IMR-90 (cell line): ENCODE data around the gene EYS. TPM values are rescaled to one million over a fixed set of nuclear protein-coding genes. Genes with fewer than 3 reads are reported as not detected.

ENCODE experiments used
- ATAC-seq: fragments of 200-7000 bp; cut with Tn5 transposase; 2 replicates; pipeline ENCODE4 v1.9.1; 2020; ENCODE audit warnings: low read depth, mild to moderate bottlenecking, moderate library complexity
- BruUV-seq: library from RNA; stranded (reverse); fragments of 400-500 nt; replicated peaks from 2 replicates; lab custom pipeline; 2021; lab: Mats Ljungman, UMichigan
- CTCF ChIA-PET: fragments of 300-600 bp; formaldehyde crosslinking; extraction: SDS; loops from one replicate; lab custom pipeline; 2021; ENCODE audit warnings: antibody characterized with exemption; lab: Yijun Ruan, JAX
- POLR2A ChIA-PET: fragments of 300-600 bp; sonication (Branson Sonifier 250); formaldehyde crosslinking; loops from one replicate; lab custom pipeline; 2022; ENCODE audit warnings: antibody characterized with exemption; ENCODE audit not compliant: unreplicated experiment; lab: Charles Lee
- DNase-seq: peaks from one replicate; pipeline ENCODE4 v3.0.0; 2013
- H2AFZ ChIP-seq: replicated peaks from 2 replicates; pipeline ENCODE3; 2013; ENCODE audit warnings: low read length, mild to moderate bottlenecking; ENCODE audit not compliant: poor library complexity
- H2AK5ac ChIP-seq: 2 replicates; pipeline ENCODE4 v1.6.1; 2013; ENCODE audit warnings: low read depth, low read length, inconsistent platforms
- H2AK9ac ChIP-seq: replicated peaks from 2 replicates; pipeline ENCODE3; 2013; ENCODE audit warnings: mild to moderate bottlenecking, low read depth, low read length, moderate library complexity; ENCODE audit not compliant: poor library complexity
- H2BK120ac ChIP-seq: 2 replicates; pipeline ENCODE4 v1.6.1; 2013; ENCODE audit warnings: low read depth, low read length, inconsistent platforms
- H2BK15ac ChIP-seq: 3 replicates; pipeline ENCODE4 v1.6.1; 2013; ENCODE audit warnings: low read depth, low read length, inconsistent platforms
- H2BK20ac ChIP-seq: 2 replicates; pipeline ENCODE4 v1.6.1; 2013; ENCODE audit warnings: low read depth, mild to moderate bottlenecking, inconsistent platforms, low read length, moderate library complexity
- H2BK5ac ChIP-seq: 2 replicates; pipeline ENCODE4 v1.6.1; 2013; ENCODE audit warnings: mild to moderate bottlenecking, low read depth, low read length, inconsistent platforms; ENCODE audit not compliant: poor library complexity, severe bottlenecking
- H3K14ac ChIP-seq: replicated peaks from 2 replicates; pipeline ENCODE4 v1.6.1; 2013; ENCODE audit warnings: low read depth, low read length, inconsistent platforms
- H3K18ac ChIP-seq: 2 replicates; pipeline ENCODE4 v1.6.1; 2013; ENCODE audit warnings: low read depth, low read length, control low read depth
- H3K23ac ChIP-seq: 2 replicates; pipeline ENCODE4 v1.6.1; 2013; ENCODE audit warnings: low read depth, low read length, inconsistent platforms
- H3K27ac ChIP-seq: 2 replicates; pipeline ENCODE4 v1.5.1; 2013; ENCODE audit warnings: mild to moderate bottlenecking, control low read depth, low read length; ENCODE audit not compliant: insufficient read depth
- H3K27me3 ChIP-seq: 2 replicates; pipeline ENCODE4 v1.6.1; 2013; ENCODE audit warnings: low read length; ENCODE audit not compliant: control insufficient read depth, insufficient read depth
- H3K36me3 ChIP-seq: 2 replicates; pipeline ENCODE4 v1.6.1; 2013; ENCODE audit warnings: low read length, mixed read lengths; ENCODE audit not compliant: control insufficient read depth, insufficient read depth
- H3K4ac ChIP-seq: 2 replicates; pipeline ENCODE4 v1.6.1; 2013; ENCODE audit warnings: low read depth, low read length, inconsistent platforms
- H3K4me1 ChIP-seq: 2 replicates; pipeline ENCODE4 v1.6.1; 2013; ENCODE audit warnings: low read length, mixed read lengths; ENCODE audit not compliant: control insufficient read depth, insufficient read depth
- H3K4me2 ChIP-seq: 2 replicates; pipeline ENCODE4 v1.6.1; 2013; ENCODE audit warnings: low read depth, mild to moderate bottlenecking, control low read depth, low read length, moderate library complexity
- H3K4me3 ChIP-seq: 2 replicates; pipeline ENCODE4 v1.5.1; 2013; ENCODE audit warnings: low read depth, mild to moderate bottlenecking, control low read depth, low read length, moderate library complexity; ENCODE audit not compliant: insufficient read depth
- H3K56ac ChIP-seq: 2 replicates; pipeline ENCODE4 v1.6.1; 2013; ENCODE audit warnings: low read length, inconsistent platforms; ENCODE audit not compliant: insufficient read depth; ENCODE audit errors: extremely low read depth
- H3K79me1 ChIP-seq, 2 experiments: 2 replicates each; pipeline ENCODE4 v1.6.1; 2013; ENCODE audit warnings: low read length in 2 of 2, inconsistent platforms in 1 of 2, low read depth in 1 of 2
- H3K9ac ChIP-seq: 2 replicates; pipeline ENCODE4 v1.6.1; 2013; ENCODE audit warnings: low read depth, low read length, control low read depth
- H3K9me1 ChIP-seq: 2 replicates; pipeline ENCODE4 v1.6.1; 2013; ENCODE audit warnings: low read length, inconsistent platforms; ENCODE audit not compliant: insufficient read depth
- H3K9me3 ChIP-seq: 2 replicates; pipeline ENCODE4 v1.6.1; 2013; ENCODE audit warnings: low read length; ENCODE audit not compliant: control insufficient read depth, insufficient read depth
- H4K20me1 ChIP-seq: 2 replicates; pipeline ENCODE4 v1.6.1; 2013; ENCODE audit warnings: low read length, inconsistent platforms; ENCODE audit not compliant: insufficient read depth
- H4K5ac ChIP-seq: 2 replicates; pipeline ENCODE4 v1.6.1; 2013; ENCODE audit warnings: mild to moderate bottlenecking, low read depth, low read length, control low read depth
- H4K8ac ChIP-seq, 2 experiments: 2 replicates each; pipeline ENCODE4 v1.6.1; 2013; ENCODE audit warnings: low read depth in 2 of 2, low read length in 2 of 2, control low read depth in 1 of 2, inconsistent platforms in 1 of 2
- H4K91ac ChIP-seq: 2 replicates; pipeline ENCODE4 v1.6.1; 2013; ENCODE audit warnings: low read depth, low read length, inconsistent platforms; ENCODE audit not compliant: insufficient read depth
- BHLHE40 ChIP-seq: fragments of 150-350 bp; IDR thresholded peaks from 2 replicates; pipeline ENCODE4 v1.6.1; 2016; ENCODE audit warnings: mild to moderate bottlenecking, low read depth, low read length
- CHD1 ChIP-seq: IDR thresholded peaks from 2 replicates; pipeline ENCODE4 v1.6.1; 2012; ENCODE audit warnings: low read depth, low read length, improper control_type of control experiment
- MAZ ChIP-seq: IDR thresholded peaks from 2 replicates; pipeline ENCODE4 v1.6.1; 2012; ENCODE audit warnings: low read depth, mild to moderate bottlenecking, low read length, improper control_type of control experiment, moderate library complexity, borderline replicate concordance
- SMC3 ChIP-seq: fragments of 150-350 bp; IDR thresholded peaks from 2 replicates; pipeline ENCODE4 v1.6.1; 2016; ENCODE audit warnings: low read depth, mild to moderate bottlenecking, antibody characterized with exemption, low read length, moderate library complexity
- WGBS, 2 experiments: methylation state at CpG; one replicate each; pipeline versions ENCODE4 v1.1.5 to v1.1.7; 2013; ENCODE audit warnings: missing lambda C conversion rate in 2 of 2; ENCODE audit not compliant: insufficient read length in 1 of 2; ENCODE audit errors: extremely low coverage in 2 of 2; 5-methylcytosine and 5-hydroxymethylcytosine counted together
- dilution Hi-C: fragments of 300-500 bp; cut with HindIII; formaldehyde crosslinking; loops from one replicate; pipeline ENCODE4 v1.14.3; 2018; ENCODE audit warnings: low sequenced_read_pairs; ENCODE audit not compliant: unreplicated experiment
- in situ Hi-C: fragments of 300-500 bp; cut with MboI; formaldehyde crosslinking; loops from 3 replicates; pipeline ENCODE4 v1.14.3; 2019; ENCODE audit warnings: low sequenced_read_pairs, inconsistent platforms, mixed read lengths
- intact Hi-C: fragments of 100-400 bp; cut with micrococcal nuclease; formaldehyde crosslinking; loops from 2 replicates; pipeline ENCODE4 v1.10.0; 2022
- polyA plus RNA-seq, 3 experiments: library from polyadenylated mRNA; depleted of rRNA; stranded (reverse); fragments of >200 nt; gene quantifications; 2 replicates each; pipeline ENCODE4 v1.2.3, GENCODE V29; 2012; ENCODE audit warnings: low replicate concordance in 1 of 3
- total RNA-seq: library from RNA; depleted of rRNA; stranded (reverse); fragments of >200 nt; gene quantifications from 2 replicates; pipeline ENCODE4 v1.2.3, GENCODE V29; 2012
- TF ChIP-seq, protein P1 (sequence below): fragments of 150-350 bp; IDR thresholded peaks from 2 replicates; pipeline ENCODE4 v1.6.1; 2017; ENCODE audit warnings: mild to moderate bottlenecking, antibody characterized with exemption, low read length, low read depth

The EYS gene
- total and polyA plus RNA-seq, 2 of the 4 experiments (the other 2 are of a cell fraction): under 0.01 TPM; not detected in 1

DNA sequence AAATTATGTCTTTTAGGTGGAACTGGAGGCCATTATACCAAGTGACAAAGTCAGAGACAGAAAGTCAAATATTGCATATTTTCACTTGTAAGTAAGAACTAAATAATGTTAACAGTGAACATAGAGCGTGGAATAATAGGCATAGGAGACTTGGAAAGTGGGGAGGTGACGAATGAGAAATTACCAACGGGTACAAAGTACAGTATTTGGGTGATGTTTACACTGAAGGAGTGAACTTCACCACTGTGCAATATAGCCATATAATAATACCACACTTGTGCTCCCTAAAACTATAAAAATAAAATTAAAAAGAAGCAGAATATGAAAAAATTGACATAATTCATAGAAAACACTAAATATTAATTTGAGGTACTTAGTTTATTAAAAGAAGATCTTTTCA is 14.9 kb downstream of the EYS start:
- H4K5ac ChIP-seq: no peak overlapping the region
- H3K27me3 ChIP-seq: no peaks in the 10 kb centered on the region
- no peak overlapping the region for H3K27ac ChIP-seq
- no peak overlapping the region for H3K4me2 ChIP-seq
- H4K8ac ChIP-seq: no peak overlapping the region
- no peaks in the 10 kb centered on the region for H3K9me1 ChIP-seq
- H3K23ac ChIP-seq: no peak overlapping the region
- in situ Hi-C loops (no loop called here), dilution Hi-C loops (no loop called here), intact Hi-C loops (no loop called here)
- no peak overlapping the region for H3K18ac ChIP-seq
- no peaks in the 10 kb centered on the region for H3K9me3 ChIP-seq
- no peak overlapping the region for H3K14ac ChIP-seq
- H3K9ac ChIP-seq: no peak overlapping the region
- no peaks in the 10 kb centered on the region for H4K20me1 ChIP-seq
- no peaks in the 10 kb centered on the region for H3K79me1 ChIP-seq
- H3K4me3 ChIP-seq: no peak overlapping the region
- no peak overlapping the region for H2AFZ ChIP-seq
- no peak for TF ChIP-seq CHD1
- TF ChIP-seq SMC3: no peak
- no peak for TF ChIP-seq MAZ
- TF ChIP-seq, protein P1, sequence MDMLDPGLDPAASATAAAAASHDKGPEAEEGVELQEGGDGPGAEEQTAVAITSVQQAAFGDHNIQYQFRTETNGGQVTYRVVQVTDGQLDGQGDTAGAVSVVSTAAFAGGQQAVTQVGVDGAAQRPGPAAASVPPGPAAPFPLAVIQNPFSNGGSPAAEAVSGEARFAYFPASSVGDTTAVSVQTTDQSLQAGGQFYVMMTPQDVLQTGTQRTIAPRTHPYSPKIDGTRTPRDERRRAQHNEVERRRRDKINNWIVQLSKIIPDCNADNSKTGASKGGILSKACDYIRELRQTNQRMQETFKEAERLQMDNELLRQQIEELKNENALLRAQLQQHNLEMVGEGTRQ: no peak
- TF ChIP-seq BHLHE40: no peak
- no peak overlapping the region for H2BK20ac ChIP-seq
- H4K91ac ChIP-seq: no peak overlapping the region
- no peak overlapping the region for H3K56ac ChIP-seq
- H2AK5ac ChIP-seq: no peak overlapping the region
- H2BK5ac ChIP-seq: no peak overlapping the region
- no CpG with 5 or more reads among the region's 3 CpGs for WGBS, 2 experiments
- no peaks in the 10 kb centered on the region for H3K36me3 ChIP-seq
- no peak overlapping the region for H2BK15ac ChIP-seq
- H3K4me1 ChIP-seq: no peaks in the 10 kb centered on the region
- POLR2A ChIA-PET: no interaction called here
- ATAC-seq: no peak
- no peak for DNase-seq
- BruUV-seq: no TSS peak
- no peak overlapping the region for H2AK9ac ChIP-seq
- H3K4ac ChIP-seq: no peak overlapping the region
- H2BK120ac ChIP-seq: no peak overlapping the region
- CTCF ChIA-PET: no interaction called here
